Upper lobe of right lung (tissue), 1 donor: ENCODE results near the gene CFAP54. TPM values are rescaled to one million over a fixed set of nuclear protein-coding genes. Genes with fewer than 3 reads are reported as not detected.

Source experiments
- ATAC-seq: fragments of 200-7000 bp; cut with Tn5 transposase; one replicate; pipeline ENCODE4 v1.9.1; 2020; ENCODE audit warnings: mild to moderate bottlenecking, moderate library complexity
- DNase-seq: peaks from one replicate; pipeline ENCODE4 v3.0.0-alpha.2; 2020
- H3K27ac ChIP-seq: fragments of 200-600 bp; one replicate; pipeline ENCODE4 v1.8.0; 2022
- H3K27me3 ChIP-seq: fragments of 200-600 bp; one replicate; pipeline ENCODE4 v1.8.0; 2022; ENCODE audit warnings: mild to moderate bottlenecking
- H3K36me3 ChIP-seq: fragments of 200-600 bp; one replicate; pipeline ENCODE4 v1.8.0; 2022
- H3K4me1 ChIP-seq: fragments of 200-600 bp; one replicate; pipeline ENCODE4 v1.8.0; 2022
- H3K4me3 ChIP-seq: fragments of 200-600 bp; one replicate; pipeline ENCODE4 v1.8.0; 2022; ENCODE audit warnings: mild to moderate bottlenecking
- H3K9me3 ChIP-seq: fragments of 200-600 bp; one replicate; pipeline ENCODE4 v1.8.0; 2022
- intact Hi-C: fragments of 100-400 bp; cut with DNase I; formaldehyde crosslinking; loops from one replicate; pipeline ENCODE4 v1.11.0; 2022
- total RNA-seq: library from RNA; stranded (reverse); fragmentation: NEBNext Ultra II Directional; extraction: Animal tissue kit (Norgen Biotek cat#: 25700); gene quantifications from one replicate; pipeline ENCODE4 v1.2.1, GENCODE V29; 2021
- TF ChIP-seq, protein P1 (sequence below): fragments of 200-600 bp; IDR thresholded peaks from one replicate; pipeline ENCODE4 v1.8.0; 2022; ENCODE audit warnings: antibody characterized with exemption
- donor health status: DM: no; HTN: yes; CAD: no; lungs with severe emphysema.

The CFAP54 gene
- total RNA-seq, 1 donor from 2014 or later, result 0.75 TPM

DNA sequence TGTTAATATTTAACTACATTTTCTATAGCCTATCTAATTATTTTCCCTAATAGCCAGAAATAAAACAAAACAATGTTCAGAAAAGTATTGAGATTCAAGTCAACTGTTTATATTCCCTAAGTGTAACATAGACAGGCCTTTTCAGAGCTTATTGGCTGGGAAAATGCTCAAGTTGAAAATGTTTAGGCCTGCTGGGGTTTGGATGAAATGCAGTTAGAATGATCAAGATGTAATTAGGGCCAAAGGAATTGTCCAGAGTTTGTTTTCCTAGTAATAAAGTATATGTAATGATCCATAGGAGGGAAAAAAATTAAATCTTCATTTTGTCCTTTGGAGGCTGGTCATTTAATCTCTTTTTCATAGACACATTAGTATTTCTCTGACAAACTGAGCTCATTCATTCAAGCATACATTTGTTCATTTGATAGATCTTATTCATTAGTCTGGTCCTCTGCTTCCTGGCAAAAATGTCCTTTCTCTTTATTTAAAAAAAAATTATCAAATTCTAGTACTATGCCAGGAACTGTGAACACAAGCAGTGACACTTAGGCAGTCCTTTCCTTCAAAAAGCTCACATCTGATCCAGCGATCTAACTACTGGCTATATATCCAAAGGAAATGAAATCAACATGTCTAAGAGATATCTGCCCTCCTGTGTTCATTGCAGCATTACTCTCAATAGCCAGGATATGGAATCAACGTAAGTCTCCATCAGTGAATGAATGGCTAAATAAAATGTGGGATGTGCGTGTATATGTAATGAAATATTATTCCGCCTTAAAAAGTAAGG lies 377.6 kb downstream of the CFAP54 start:
- Histone ChIP-seq H3K4me1 (no peaks in the 10 kb centered on the region), H3K27me3 (no peaks in the 10 kb centered on the region), H3K36me3 (no peaks in the 10 kb centered on the region), H3K27ac (no peak overlapping the region), H3K4me3 (no peak overlapping the region), H3K9me3 (no peaks in the 10 kb centered on the region)
- ATAC-seq, result no peak
- TF ChIP-seq, protein P1, sequence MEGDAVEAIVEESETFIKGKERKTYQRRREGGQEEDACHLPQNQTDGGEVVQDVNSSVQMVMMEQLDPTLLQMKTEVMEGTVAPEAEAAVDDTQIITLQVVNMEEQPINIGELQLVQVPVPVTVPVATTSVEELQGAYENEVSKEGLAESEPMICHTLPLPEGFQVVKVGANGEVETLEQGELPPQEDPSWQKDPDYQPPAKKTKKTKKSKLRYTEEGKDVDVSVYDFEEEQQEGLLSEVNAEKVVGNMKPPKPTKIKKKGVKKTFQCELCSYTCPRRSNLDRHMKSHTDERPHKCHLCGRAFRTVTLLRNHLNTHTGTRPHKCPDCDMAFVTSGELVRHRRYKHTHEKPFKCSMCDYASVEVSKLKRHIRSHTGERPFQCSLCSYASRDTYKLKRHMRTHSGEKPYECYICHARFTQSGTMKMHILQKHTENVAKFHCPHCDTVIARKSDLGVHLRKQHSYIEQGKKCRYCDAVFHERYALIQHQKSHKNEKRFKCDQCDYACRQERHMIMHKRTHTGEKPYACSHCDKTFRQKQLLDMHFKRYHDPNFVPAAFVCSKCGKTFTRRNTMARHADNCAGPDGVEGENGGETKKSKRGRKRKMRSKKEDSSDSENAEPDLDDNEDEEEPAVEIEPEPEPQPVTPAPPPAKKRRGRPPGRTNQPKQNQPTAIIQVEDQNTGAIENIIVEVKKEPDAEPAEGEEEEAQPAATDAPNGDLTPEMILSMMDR, result no peak
- no peak for DNase-seq
- intact Hi-C loops, result no loop called here

DNA sequence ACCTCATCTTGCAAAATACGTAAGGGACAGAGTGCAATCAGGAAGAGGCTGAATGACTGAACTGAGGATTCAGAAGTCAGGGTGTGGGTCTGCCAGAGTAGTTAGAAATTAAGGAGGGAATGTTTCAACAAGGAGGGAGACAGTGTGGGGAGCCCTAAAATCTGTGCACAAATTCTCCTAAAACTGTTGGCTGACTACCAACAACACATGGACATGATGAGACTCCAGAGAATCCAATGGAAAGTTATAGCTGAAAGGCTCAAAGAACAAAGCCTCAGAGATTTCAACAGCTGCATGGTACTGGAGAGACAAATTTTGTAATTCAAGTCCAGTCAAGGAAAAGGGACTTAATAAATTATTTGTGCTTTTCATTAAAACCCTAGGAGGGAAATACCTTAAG lies 381.6 kb downstream of the CFAP54 start:
- no peak for ATAC-seq
- TF ChIP-seq, protein P1, result no peak
- intact Hi-C loops, result no loop called here

DNA sequence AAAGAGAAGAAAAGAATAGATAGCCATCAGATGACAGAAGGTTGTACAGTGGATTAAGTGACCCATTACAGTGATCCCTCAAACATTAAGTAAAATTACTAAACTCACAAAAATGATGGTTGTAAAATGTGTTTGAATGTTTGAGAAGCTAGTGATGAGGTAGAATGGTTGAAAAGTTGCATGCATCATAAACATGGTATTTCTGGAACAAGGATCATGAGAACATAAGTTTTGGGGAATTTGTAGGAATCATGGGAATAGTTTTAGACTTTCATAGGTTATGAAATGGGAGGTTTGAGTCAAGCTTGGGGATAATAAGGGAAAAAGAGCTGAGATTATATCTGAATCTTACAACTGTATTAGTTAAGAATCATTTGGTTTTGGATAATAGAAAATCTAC lies 383.6 kb downstream of the CFAP54 start:
- H3K27me3 ChIP-seq, result no peaks in the 10 kb centered on the region
- TF ChIP-seq, protein P1, result no peak
- no peak overlapping the region for H3K27ac ChIP-seq
- no peak for ATAC-seq
- H3K4me3 ChIP-seq, result no peak overlapping the region
- intact Hi-C loops, result no loop called here
- no peak for DNase-seq
- no peaks in the 10 kb centered on the region for H3K36me3 ChIP-seq
- H3K9me3 ChIP-seq, result no peaks in the 10 kb centered on the region
- no peaks in the 10 kb centered on the region for H3K4me1 ChIP-seq

More for the DNA sequence above, 381.6 kb downstream of the CFAP54 start:
- Histone ChIP-seq H3K4me1 (no peaks in the 10 kb centered on the region), H3K27ac (no peak overlapping the region), H3K4me3 (no peak overlapping the region), H3K36me3 (no peaks in the 10 kb centered on the region), H3K27me3 (no peaks in the 10 kb centered on the region), H3K9me3 (no peaks in the 10 kb centered on the region)
- no peak for DNase-seq

DNA sequence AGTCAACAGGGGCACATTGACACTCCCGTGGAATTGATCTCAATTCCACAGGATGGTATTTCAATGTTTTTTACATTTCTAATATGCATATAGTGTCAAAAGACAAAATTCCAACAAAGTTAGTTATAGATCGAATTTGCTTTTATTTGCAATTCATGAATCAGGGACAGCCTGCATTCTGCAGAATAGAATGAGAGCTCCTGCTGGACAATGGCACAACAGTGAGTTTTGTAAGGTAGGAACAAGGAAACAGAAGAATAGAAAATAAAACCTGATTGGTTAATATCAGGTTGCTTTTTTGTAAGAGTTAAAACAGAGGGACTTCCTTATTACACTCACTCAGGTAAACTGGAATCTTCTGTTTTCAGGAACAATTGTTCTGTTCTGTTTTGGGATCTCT lies 384.8 kb downstream of the CFAP54 start:
- no peak overlapping the region for H3K27ac ChIP-seq
- TF ChIP-seq, protein P1, result no peak
- H3K27me3 ChIP-seq, result no peaks in the 10 kb centered on the region
- ATAC-seq, result no peak
- no peak overlapping the region for H3K4me3 ChIP-seq
- DNase-seq, result no peak
- intact Hi-C loops, result no loop called here
- H3K9me3 ChIP-seq, result no peaks in the 10 kb centered on the region
- H3K4me1 ChIP-seq, result no peaks in the 10 kb centered on the region
- H3K36me3 ChIP-seq, result no peaks in the 10 kb centered on the region

DNA sequence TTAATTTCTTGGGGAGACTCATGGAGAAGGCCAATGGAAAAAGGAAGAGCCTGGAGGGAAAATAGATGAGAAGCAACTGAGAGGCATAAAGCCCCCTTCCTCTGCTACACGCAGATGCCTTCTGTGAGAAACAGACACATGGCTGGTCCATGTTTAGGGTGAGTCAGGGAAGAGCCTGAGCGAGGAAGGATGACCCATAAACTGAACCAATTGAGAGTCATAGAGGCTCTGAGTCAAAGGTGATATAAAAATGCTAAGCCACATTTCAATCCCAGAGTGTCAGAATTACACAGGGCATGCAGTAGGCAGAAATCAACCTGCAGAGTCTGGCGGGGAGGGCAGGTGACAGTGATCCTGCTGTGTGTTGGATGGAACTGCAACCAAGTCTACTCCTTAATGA lies 387.6 kb downstream of the CFAP54 start:
- intact Hi-C loops, result no loop called here
- H3K27me3 ChIP-seq, result no peaks in the 10 kb centered on the region
- TF ChIP-seq, protein P1, result no peak
- no peaks in the 10 kb centered on the region for H3K4me1 ChIP-seq
- no peaks in the 10 kb centered on the region for H3K9me3 ChIP-seq
- H3K27ac ChIP-seq, result no peak overlapping the region
- no peak overlapping the region for H3K4me3 ChIP-seq
- DNase-seq, result no peak
- no peaks in the 10 kb centered on the region for H3K36me3 ChIP-seq
- ATAC-seq, result no peak
